Endodermal cell (in vitro differentiated cells): ENCODE results near the gene OR6C4. TPM values are rescaled to one million over a fixed set of nuclear protein-coding genes. Genes with fewer than 3 reads are reported as not detected.
"Not testable (repeated sequence)": the region's sequence is repeated elsewhere in the genome, so short reads cannot be mapped to it uniquely, and the experiment has no call there.

Experiments used
- DNase-seq: peaks from one replicate; pipeline ENCODE4 v3.0.0-alpha.2; 2017
- H3K27ac ChIP-seq: 2 replicates; pipeline ENCODE4 v1.5.1; 2013; ENCODE audit warnings: mild to moderate bottlenecking, low read depth, low read length, moderate library complexity
- H3K27me3 ChIP-seq: 2 replicates; pipeline ENCODE4 v1.6.1; 2013; ENCODE audit warnings: mild to moderate bottlenecking, low read length, moderate library complexity; ENCODE audit not compliant: insufficient read depth, control insufficient read depth, poor library complexity, severe bottlenecking
- H3K36me3 ChIP-seq: 2 replicates; pipeline ENCODE4 v1.7.0; 2013; ENCODE audit warnings: mild to moderate bottlenecking, low read length, moderate library complexity; ENCODE audit not compliant: control insufficient read depth, insufficient read depth
- H3K4me1 ChIP-seq: one replicate; pipeline ENCODE4 v1.7.0; 2013; ENCODE audit warnings: low read length; ENCODE audit not compliant: control insufficient read depth, insufficient read depth
- H3K4me3 ChIP-seq: 2 replicates; pipeline ENCODE4 v1.5.1; 2013; ENCODE audit warnings: mild to moderate bottlenecking, low read length, moderate library complexity
- H3K9ac ChIP-seq: 2 replicates; pipeline ENCODE4 v1.6.1; 2013; ENCODE audit warnings: mild to moderate bottlenecking, low read length, moderate library complexity; ENCODE audit not compliant: poor library complexity, severe bottlenecking; ENCODE audit errors: extremely low read depth
- H3K9me3 ChIP-seq: 2 replicates; pipeline ENCODE4 v1.6.1; 2013; ENCODE audit warnings: mild to moderate bottlenecking, low read length, moderate library complexity; ENCODE audit not compliant: control insufficient read depth
- H3K27ac Mint-ChIP-seq: 2 replicates; pipeline ENCODE4 v1.8.0; 2020; ENCODE audit warnings: mixed read lengths
- H3K27me3 Mint-ChIP-seq: 2 replicates; pipeline ENCODE4 v1.8.0; 2021; ENCODE audit warnings: mild to moderate bottlenecking, mixed read lengths; ENCODE audit not compliant: insufficient read depth
- H3K36me3 Mint-ChIP-seq: 2 replicates; pipeline ENCODE4 v1.8.0; 2020; ENCODE audit warnings: low read depth, mixed read lengths
- H3K4me1 Mint-ChIP-seq: 2 replicates; pipeline ENCODE4 v1.8.0; 2020; ENCODE audit warnings: mixed read lengths
- H3K4me3 Mint-ChIP-seq: 2 replicates; pipeline ENCODE4 v1.8.0; 2020; ENCODE audit warnings: mild to moderate bottlenecking, moderate library complexity, mixed read lengths
- H3K9me3 Mint-ChIP-seq: 2 replicates; pipeline ENCODE4 v1.8.0; 2020; ENCODE audit warnings: mild to moderate bottlenecking, mixed read lengths
- WGBS, 2 experiments: methylation state at CpG; one replicate each; pipeline versions ENCODE4 v1.1.5 to v1.1.7; 2013; ENCODE audit warnings: missing lambda C conversion rate in 2 of 2, mixed read lengths in 1 of 2; ENCODE audit not compliant: insufficient coverage in 1 of 2, insufficient read length in 1 of 2; 5-methylcytosine and 5-hydroxymethylcytosine counted together
- total RNA-seq, 2 donors: library from RNA; stranded (reverse); fragmentation: NEBNext Ultra II Directional in 1 of 2; extraction: Animal tissue kit (Norgen Biotek cat#: 25700) in 1 of 2; gene quantifications; 2 replicates in 1 of 2; 3 replicates in 1 of 2; pipeline ENCODE4 v1.2.1, GENCODE V29; 2021
- TF ChIP-seq, protein P1 (sequence below): fragments of 200-600 bp; sonication (generic); conservative IDR thresholded peaks from 2 replicates; pipeline ENCODE4 v1.5.0; 2021; ENCODE audit warnings: antibody characterized with exemption, mild to moderate bottlenecking

OR6C4 gene
- total RNA-seq, 2 donors from 2014 or later = not detected

- no peak overlapping the region for H3K27ac Mint-ChIP-seq
- H3K27ac ChIP-seq = no peak overlapping the region
- peaks cover 22% of the 10 kb centered on the region for H3K9me3 Mint-ChIP-seq
- DNase-seq = peak; percentile 69
- H3K4me3 Mint-ChIP-seq = no peak overlapping the region
- no peak overlapping the region for H3K9ac ChIP-seq
- 78% methylated on average over 1 of the region's 1 CpG; no CpG with 5 or more reads in 1 of the 2 experiments for WGBS, 2 experiments
- no peaks in the 10 kb centered on the region for H3K4me1 Mint-ChIP-seq
- H3K36me3 ChIP-seq = no peaks in the 10 kb centered on the region
- peaks cover 2% of the 10 kb centered on the region for H3K27me3 Mint-ChIP-seq
- TF ChIP-seq, protein P1, sequence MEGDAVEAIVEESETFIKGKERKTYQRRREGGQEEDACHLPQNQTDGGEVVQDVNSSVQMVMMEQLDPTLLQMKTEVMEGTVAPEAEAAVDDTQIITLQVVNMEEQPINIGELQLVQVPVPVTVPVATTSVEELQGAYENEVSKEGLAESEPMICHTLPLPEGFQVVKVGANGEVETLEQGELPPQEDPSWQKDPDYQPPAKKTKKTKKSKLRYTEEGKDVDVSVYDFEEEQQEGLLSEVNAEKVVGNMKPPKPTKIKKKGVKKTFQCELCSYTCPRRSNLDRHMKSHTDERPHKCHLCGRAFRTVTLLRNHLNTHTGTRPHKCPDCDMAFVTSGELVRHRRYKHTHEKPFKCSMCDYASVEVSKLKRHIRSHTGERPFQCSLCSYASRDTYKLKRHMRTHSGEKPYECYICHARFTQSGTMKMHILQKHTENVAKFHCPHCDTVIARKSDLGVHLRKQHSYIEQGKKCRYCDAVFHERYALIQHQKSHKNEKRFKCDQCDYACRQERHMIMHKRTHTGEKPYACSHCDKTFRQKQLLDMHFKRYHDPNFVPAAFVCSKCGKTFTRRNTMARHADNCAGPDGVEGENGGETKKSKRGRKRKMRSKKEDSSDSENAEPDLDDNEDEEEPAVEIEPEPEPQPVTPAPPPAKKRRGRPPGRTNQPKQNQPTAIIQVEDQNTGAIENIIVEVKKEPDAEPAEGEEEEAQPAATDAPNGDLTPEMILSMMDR = peak; percentile 53
- H3K4me3 ChIP-seq = no peak overlapping the region
- H3K9me3 ChIP-seq = no peaks in the 10 kb centered on the region
- H3K36me3 Mint-ChIP-seq = no peaks in the 10 kb centered on the region
- no peaks in the 10 kb centered on the region for H3K27me3 ChIP-seq
- no peaks in the 10 kb centered on the region for H3K4me1 ChIP-seq
These were observed 33.7 kb upstream of the OR6C4 start for GRCh38 chr12:55515696-55516095.

GRCh38 chr12:55516391-55516790, 33.0 kb upstream of the OR6C4 start:
- TF ChIP-seq, protein P1 = no peak
- Mint-ChIP-seq H3K4me1 (no peaks in the 10 kb centered on the region), H3K27ac (no peak overlapping the region), H3K4me3 (no peak overlapping the region), H3K27me3 (peaks cover 2% of the 10 kb centered on the region), H3K36me3 (no peaks in the 10 kb centered on the region), H3K9me3 (peaks cover 25% of the 10 kb centered on the region)
- Histone ChIP-seq H3K4me1 (no peaks in the 10 kb centered on the region), H3K4me3 (no peak overlapping the region), H3K27ac (no peak overlapping the region), H3K9me3 (no peaks in the 10 kb centered on the region), H3K36me3 (no peaks in the 10 kb centered on the region), H3K9ac (no peak overlapping the region), H3K27me3 (no peaks in the 10 kb centered on the region)
- no peak for DNase-seq

- WGBS, 2 experiments = 87 to 95% methylated on average over 1 to 2 of the region's 2 CpGs
- H3K9ac ChIP-seq, H3K4me3 ChIP-seq: not testable (repeated sequence)
These were observed 1.2 kb upstream of the OR6C4 start for GRCh38 chr12:55548235-55548634.

GRCh38 chr12:55548756-55549155, 646 bp upstream of the OR6C4 start:
- no peak overlapping the region for H3K27ac Mint-ChIP-seq
- TF ChIP-seq, protein P1 = no peak

More at GRCh38 chr12:55548235-55548634, 1.2 kb upstream of the OR6C4 start:
- H3K27ac ChIP-seq, H3K4me3 Mint-ChIP-seq, DNase-seq, H3K36me3 Mint-ChIP-seq, H3K4me1 Mint-ChIP-seq, H3K4me1 ChIP-seq, H3K27ac Mint-ChIP-seq, H3K27me3 ChIP-seq, H3K36me3 ChIP-seq: not testable (repeated sequence)
- peaks cover 10% of the 10 kb centered on the region for H3K9me3 ChIP-seq
- peaks cover 28% of the 10 kb centered on the region for H3K9me3 Mint-ChIP-seq
- peaks cover 17% of the 10 kb centered on the region for H3K27me3 Mint-ChIP-seq

More at GRCh38 chr12:55548756-55549155, 646 bp upstream of the OR6C4 start:
- Histone ChIP-seq H3K4me1 (no peaks in the 10 kb centered on the region), H3K27me3 (no peaks in the 10 kb centered on the region), H3K4me3 (no peak overlapping the region), H3K9ac (no peak overlapping the region), H3K9me3 (peaks cover 10% of the 10 kb centered on the region), H3K36me3 (no peaks in the 10 kb centered on the region), H3K27ac (no peak overlapping the region)
- DNase-seq = no peak
- peaks cover 28% of the 10 kb centered on the region for H3K9me3 Mint-ChIP-seq
- peaks cover 17% of the 10 kb centered on the region for H3K27me3 Mint-ChIP-seq
- H3K4me3 Mint-ChIP-seq = no peak overlapping the region
- H3K36me3 Mint-ChIP-seq = no peaks in the 10 kb centered on the region
- no peaks in the 10 kb centered on the region for H3K4me1 Mint-ChIP-seq
